H9 (cell line): ENCODE results near the gene PLP2. TPM values are rescaled to one million over a fixed set of nuclear protein-coding genes. Genes with fewer than 3 reads are reported as not detected.

Experiments used
- DNase-seq: peaks from one replicate; pipeline ENCODE4 v3.0.0-alpha.2; 2017
- H2AFZ ChIP-seq: one replicate; pipeline ENCODE4 v1.6.1; 2013; ENCODE audit warnings: mild to moderate bottlenecking, low read length, control low read depth, moderate library complexity
- H2AK5ac ChIP-seq: 2 replicates; pipeline ENCODE4 v1.6.1; 2013; ENCODE audit warnings: low read length, control low read depth, mixed read lengths; ENCODE audit not compliant: insufficient read length
- H2BK120ac ChIP-seq: one replicate; pipeline ENCODE4 v1.6.1; 2013; ENCODE audit warnings: low read depth, mild to moderate bottlenecking, low read length, control low read depth, inconsistent platforms; ENCODE audit not compliant: poor library complexity, severe bottlenecking
- H2BK12ac ChIP-seq: 2 replicates; pipeline ENCODE4 v1.6.1; 2013; ENCODE audit warnings: low read length, control low read depth, mixed read lengths, low read depth; ENCODE audit not compliant: insufficient read length
- H2BK15ac ChIP-seq: 2 replicates; pipeline ENCODE4 v1.6.1; 2013; ENCODE audit warnings: low read depth, low read length, control low read depth
- H2BK20ac ChIP-seq: one replicate; pipeline ENCODE4 v1.6.1; 2013; ENCODE audit warnings: low read depth, mild to moderate bottlenecking, low read length, control low read depth, inconsistent platforms; ENCODE audit not compliant: poor library complexity, severe bottlenecking
- H2BK5ac ChIP-seq: 2 replicates; pipeline ENCODE4 v1.6.1; 2013; ENCODE audit warnings: low read length, control low read depth, mixed read lengths; ENCODE audit not compliant: insufficient read length
- H3K14ac ChIP-seq: 2 replicates; pipeline ENCODE4 v1.6.1; 2013; ENCODE audit warnings: low read length, control low read depth; ENCODE audit not compliant: insufficient read depth
- H3K18ac ChIP-seq: 2 replicates; pipeline ENCODE4 v1.6.1; 2013; ENCODE audit warnings: low read depth, mild to moderate bottlenecking, mixed read lengths, low read length, control low read depth; ENCODE audit not compliant: insufficient read length
- H3K23ac ChIP-seq: 2 replicates; pipeline ENCODE4 v1.6.1; 2013; ENCODE audit warnings: low read length, control low read depth, mixed read lengths, low read depth; ENCODE audit not compliant: insufficient read length
- H3K23me2 ChIP-seq: 2 replicates; pipeline ENCODE4 v1.6.1; 2013; ENCODE audit warnings: low read depth, mild to moderate bottlenecking, mixed read lengths, low read length, control low read depth; ENCODE audit not compliant: insufficient read length, poor library complexity, severe bottlenecking
- H3K27ac ChIP-seq: 2 replicates; pipeline ENCODE4 v1.5.1; 2013; ENCODE audit warnings: low read length, control low read depth, mixed read lengths, low read depth; ENCODE audit not compliant: insufficient read length
- H3K27me3 ChIP-seq: 2 replicates; pipeline ENCODE4 v1.6.1; 2013; ENCODE audit warnings: low read length, control low read depth, inconsistent platforms; ENCODE audit not compliant: insufficient read depth
- H3K4ac ChIP-seq: 2 replicates; pipeline ENCODE4 v1.6.1; 2013; ENCODE audit warnings: low read depth, mild to moderate bottlenecking, control low read depth, inconsistent platforms, low read length, moderate library complexity
- H3K4me1 ChIP-seq: 2 replicates; pipeline ENCODE4 v1.6.1; 2013; ENCODE audit warnings: low read length, control low read depth, inconsistent platforms; ENCODE audit not compliant: insufficient read depth
- H3K4me2 ChIP-seq: 2 replicates; pipeline ENCODE4 v1.6.1; 2013; ENCODE audit warnings: low read length, control low read depth, mixed read lengths; ENCODE audit not compliant: insufficient read length, insufficient read depth
- H3K56ac ChIP-seq: 2 replicates; pipeline ENCODE4 v1.6.1; 2013; ENCODE audit warnings: low read depth, mild to moderate bottlenecking, mixed read lengths, low read length, control low read depth; ENCODE audit not compliant: insufficient read length
- H3K79me1 ChIP-seq: 2 replicates; pipeline ENCODE4 v1.6.1; 2013; ENCODE audit warnings: low read depth, mild to moderate bottlenecking, moderate library complexity, low read length, control low read depth, inconsistent platforms; ENCODE audit not compliant: insufficient read depth, poor library complexity, severe bottlenecking
- H3K79me2 ChIP-seq: 2 replicates; pipeline ENCODE4 v1.6.1; 2013; ENCODE audit warnings: low read length, control low read depth, inconsistent platforms; ENCODE audit not compliant: insufficient read depth
- H3K9ac ChIP-seq: 2 replicates; pipeline ENCODE4 v1.6.1; 2013; ENCODE audit warnings: low read length, control low read depth, mixed read lengths; ENCODE audit not compliant: insufficient read length; ENCODE audit errors: extremely low read depth
- H3K9me3 ChIP-seq: one replicate; pipeline ENCODE4 v1.6.1; 2013; ENCODE audit warnings: low read depth, low read length, inconsistent platforms; ENCODE audit not compliant: control insufficient read depth
- H3T11ph ChIP-seq: one replicate; pipeline ENCODE4 v1.6.1; 2013; ENCODE audit warnings: mild to moderate bottlenecking, low read length, control low read depth, inconsistent platforms
- H4K20me1 ChIP-seq: one replicate; pipeline ENCODE4 v1.6.1; 2013; ENCODE audit not compliant: control insufficient read depth, insufficient read length, insufficient read depth
- H4K5ac ChIP-seq: 2 replicates; pipeline ENCODE4 v1.6.1; 2013; ENCODE audit warnings: low read depth, mild to moderate bottlenecking, mixed read lengths, low read length, control low read depth; ENCODE audit not compliant: insufficient read length
- H4K8ac ChIP-seq: replicated peaks from 2 replicates; pipeline ENCODE4 v1.6.1; 2013; ENCODE audit warnings: low read length, control low read depth, mixed read lengths, low read depth; ENCODE audit not compliant: insufficient read length
- H4K91ac ChIP-seq: 2 replicates; pipeline ENCODE4 v1.6.1; 2013; ENCODE audit warnings: low read depth, mild to moderate bottlenecking, moderate library complexity, mixed read lengths, low read length, control low read depth; ENCODE audit not compliant: insufficient read length
- H3K27ac Mint-ChIP-seq, 3 experiments: 2 replicates in 2 of 3; 3 replicates in 1 of 3; pipeline ENCODE4 v1.8.0; 2020 to 2021; ENCODE audit warnings: mixed read lengths in 3 of 3, mild to moderate bottlenecking in 1 of 3, moderate library complexity in 1 of 3
- H3K27me3 Mint-ChIP-seq: 2 replicates; pipeline ENCODE4 v1.8.0; 2021; ENCODE audit warnings: low read depth, mild to moderate bottlenecking, moderate library complexity, mixed read lengths
- H3K36me3 Mint-ChIP-seq, 3 experiments: 2 replicates in 2 of 3; 3 replicates in 1 of 3; pipeline ENCODE4 v1.8.0; 2020 to 2021; ENCODE audit warnings: low read depth in 3 of 3, mixed read lengths in 3 of 3; ENCODE audit not compliant: insufficient read depth in 1 of 3
- H3K4me1 Mint-ChIP-seq, 2 experiments: 2 replicates each; pipeline ENCODE4 v1.8.0; 2020; ENCODE audit warnings: mixed read lengths in 2 of 2
- H3K4me3 Mint-ChIP-seq, 2 experiments: 2 replicates in 1 of 2; 3 replicates in 1 of 2; pipeline ENCODE4 v1.8.0; 2020 to 2021; ENCODE audit warnings: mild to moderate bottlenecking in 2 of 2, mixed read lengths in 2 of 2, moderate library complexity in 1 of 2
- H3K9me3 Mint-ChIP-seq, 2 experiments: 2 replicates in 1 of 2; 3 replicates in 1 of 2; pipeline ENCODE4 v1.8.0; 2020; ENCODE audit warnings: mild to moderate bottlenecking in 2 of 2, mixed read lengths in 2 of 2, moderate library complexity in 1 of 2
- WGBS: extraction: QIAGEN DNeasy Blood & Tissue Kit; methylation state at CpG from one replicate; pipeline ENCODE4 v1.1.7; 2013; ENCODE audit warnings: missing lambda C conversion rate, low lambda C conversion rate, mixed read lengths; ENCODE audit not compliant: insufficient read length; ENCODE audit errors: extremely low coverage; 5-methylcytosine and 5-hydroxymethylcytosine counted together
- total RNA-seq: library from RNA; stranded (reverse); gene quantifications from 2 replicates; pipeline ENCODE4 v1.2.1, GENCODE V29; 2021
- TF ChIP-seq, protein P1 (sequence below): fragments of 200-600 bp; sonication (generic); conservative IDR thresholded peaks from 3 replicates; pipeline ENCODE4 v1.8.0; 2021; ENCODE audit warnings: antibody characterized with exemption, mild to moderate bottlenecking

Gene PLP2
- total RNA-seq, 1 experiment from 2014 or later = 11.7 TPM

DNA sequence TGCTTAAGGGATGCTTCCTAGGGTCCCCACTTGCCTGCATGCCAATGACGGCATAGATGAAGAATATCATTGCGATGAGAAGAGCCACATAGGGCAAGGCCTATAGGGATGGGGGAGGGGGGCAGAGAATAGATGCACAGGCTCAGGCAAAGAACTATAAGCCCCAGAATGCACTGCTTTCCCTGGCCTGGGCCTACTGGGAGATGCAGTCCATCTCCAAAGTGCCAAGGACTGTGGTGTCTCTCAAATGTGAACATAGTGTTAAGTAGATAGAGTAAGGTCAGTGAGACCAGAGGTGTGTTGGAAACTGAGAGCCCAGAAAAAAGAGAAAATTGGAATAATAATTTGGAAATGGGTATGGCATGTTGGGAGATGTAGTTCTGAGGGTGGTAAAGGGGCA is 40.5 kb downstream of the PLP2 start:
- no peak overlapping the region for H3K4ac ChIP-seq
- no peaks in the 10 kb centered on the region for H3K79me2 ChIP-seq
- H3K9me3 Mint-ChIP-seq = peaks cover 75 to 87% of the 10 kb centered on the region in 2 experiments
- H3K23ac ChIP-seq = no peak overlapping the region
- H3K27me3 ChIP-seq = no peaks in the 10 kb centered on the region
- H4K20me1 ChIP-seq = no peaks in the 10 kb centered on the region
- no peaks in the 10 kb centered on the region for H3K4me1 ChIP-seq
- no CpG with 5 or more reads among the region's 2 CpGs for WGBS
- no peak overlapping the region for H3K4me2 ChIP-seq
- H4K8ac ChIP-seq = no peak overlapping the region
- DNase-seq = no peak
- no peak overlapping the region for H2AK5ac ChIP-seq
- H3K27me3 Mint-ChIP-seq = peaks cover 13% of the 10 kb centered on the region
- H3K23me2 ChIP-seq = no peaks in the 10 kb centered on the region
- no peak overlapping the region for H2BK12ac ChIP-seq
- H3K14ac ChIP-seq = no peak overlapping the region
- no peak overlapping the region for H3K18ac ChIP-seq
- no peak overlapping the region for H2AFZ ChIP-seq
- H3K36me3 Mint-ChIP-seq = peaks cover 0 to 9% (median 7%) of the 10 kb centered on the region in 3 experiments; a peak in 2 of 7 replicates
- H2BK120ac ChIP-seq = no peak overlapping the region
- no peak overlapping the region for H2BK5ac ChIP-seq
- peaks cover 40% of the 10 kb centered on the region for H3K9me3 ChIP-seq
- H3K9ac ChIP-seq = no peak overlapping the region
- H4K5ac ChIP-seq = no peak overlapping the region
- H3K27ac Mint-ChIP-seq = no peak overlapping the region; a peak in 1 of 7 replicates
- no peak overlapping the region for H3K4me3 Mint-ChIP-seq
- H3K27ac ChIP-seq = no peak overlapping the region
- no peak overlapping the region for H2BK20ac ChIP-seq
- TF ChIP-seq, protein P1, sequence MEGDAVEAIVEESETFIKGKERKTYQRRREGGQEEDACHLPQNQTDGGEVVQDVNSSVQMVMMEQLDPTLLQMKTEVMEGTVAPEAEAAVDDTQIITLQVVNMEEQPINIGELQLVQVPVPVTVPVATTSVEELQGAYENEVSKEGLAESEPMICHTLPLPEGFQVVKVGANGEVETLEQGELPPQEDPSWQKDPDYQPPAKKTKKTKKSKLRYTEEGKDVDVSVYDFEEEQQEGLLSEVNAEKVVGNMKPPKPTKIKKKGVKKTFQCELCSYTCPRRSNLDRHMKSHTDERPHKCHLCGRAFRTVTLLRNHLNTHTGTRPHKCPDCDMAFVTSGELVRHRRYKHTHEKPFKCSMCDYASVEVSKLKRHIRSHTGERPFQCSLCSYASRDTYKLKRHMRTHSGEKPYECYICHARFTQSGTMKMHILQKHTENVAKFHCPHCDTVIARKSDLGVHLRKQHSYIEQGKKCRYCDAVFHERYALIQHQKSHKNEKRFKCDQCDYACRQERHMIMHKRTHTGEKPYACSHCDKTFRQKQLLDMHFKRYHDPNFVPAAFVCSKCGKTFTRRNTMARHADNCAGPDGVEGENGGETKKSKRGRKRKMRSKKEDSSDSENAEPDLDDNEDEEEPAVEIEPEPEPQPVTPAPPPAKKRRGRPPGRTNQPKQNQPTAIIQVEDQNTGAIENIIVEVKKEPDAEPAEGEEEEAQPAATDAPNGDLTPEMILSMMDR = no peak
- H3K4me1 Mint-ChIP-seq = peaks cover 0 to 8% of the 10 kb centered on the region in 2 experiments; a peak in 2 of 4 replicates
- H3T11ph ChIP-seq = no peak overlapping the region
- no peaks in the 10 kb centered on the region for H3K79me1 ChIP-seq
- H2BK15ac ChIP-seq = no peak overlapping the region
- H4K91ac ChIP-seq = no peak overlapping the region
- H3K56ac ChIP-seq = no peak overlapping the region
